ENCODE results near the gene GRIN2C. TPM values are rescaled to one million over a fixed set of nuclear protein-coding genes. Genes with fewer than 3 reads are reported as not detected.
A peak's percentile ranks its signal among the peaks of the same experiment; 100 is the strongest.

Gene GRIN2C
- total RNA-seq, 1 donor from 2014 or later = 0.02 TPM

DNA sequence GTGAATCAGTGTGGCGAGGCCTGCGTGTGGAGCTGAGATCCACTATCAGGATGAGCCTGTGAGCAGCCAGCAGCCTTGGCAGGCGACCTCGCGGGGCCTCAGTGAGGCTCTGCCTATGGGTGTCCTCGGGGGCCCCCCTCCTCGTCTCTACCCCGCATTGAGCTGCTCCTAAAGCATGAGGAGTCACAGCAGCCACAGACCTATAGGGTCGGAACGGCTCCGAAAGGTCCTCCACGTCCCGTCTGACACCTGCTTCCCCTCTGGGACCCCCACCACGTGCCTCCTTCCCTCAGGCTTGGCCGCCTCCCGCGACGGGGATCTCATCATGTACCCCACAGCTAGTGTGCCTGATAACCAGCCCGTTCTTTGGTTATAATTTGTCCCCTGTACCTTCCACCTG lies 28.8 kb downstream of the GRIN2C start:
- Mint-ChIP-seq H3K27ac (ENCODE audit: unreplicated experiment) (no peak overlapping the region), H3K36me3 (ENCODE audit: low read depth) (no peaks in the 10 kb centered on the region), H3K27me3 (ENCODE audit: low read depth) (no peaks in the 10 kb centered on the region), H3K4me1 (peaks cover 6% of the 10 kb centered on the region), H3K9me3 (no peaks in the 10 kb centered on the region), H3K4me3 (no peak overlapping the region)
- no peak for DNase-seq (ENCODE audit: low read depth, low spot score)
- TF ChIP-seq, protein P1, sequence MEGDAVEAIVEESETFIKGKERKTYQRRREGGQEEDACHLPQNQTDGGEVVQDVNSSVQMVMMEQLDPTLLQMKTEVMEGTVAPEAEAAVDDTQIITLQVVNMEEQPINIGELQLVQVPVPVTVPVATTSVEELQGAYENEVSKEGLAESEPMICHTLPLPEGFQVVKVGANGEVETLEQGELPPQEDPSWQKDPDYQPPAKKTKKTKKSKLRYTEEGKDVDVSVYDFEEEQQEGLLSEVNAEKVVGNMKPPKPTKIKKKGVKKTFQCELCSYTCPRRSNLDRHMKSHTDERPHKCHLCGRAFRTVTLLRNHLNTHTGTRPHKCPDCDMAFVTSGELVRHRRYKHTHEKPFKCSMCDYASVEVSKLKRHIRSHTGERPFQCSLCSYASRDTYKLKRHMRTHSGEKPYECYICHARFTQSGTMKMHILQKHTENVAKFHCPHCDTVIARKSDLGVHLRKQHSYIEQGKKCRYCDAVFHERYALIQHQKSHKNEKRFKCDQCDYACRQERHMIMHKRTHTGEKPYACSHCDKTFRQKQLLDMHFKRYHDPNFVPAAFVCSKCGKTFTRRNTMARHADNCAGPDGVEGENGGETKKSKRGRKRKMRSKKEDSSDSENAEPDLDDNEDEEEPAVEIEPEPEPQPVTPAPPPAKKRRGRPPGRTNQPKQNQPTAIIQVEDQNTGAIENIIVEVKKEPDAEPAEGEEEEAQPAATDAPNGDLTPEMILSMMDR (conservative IDR thresholded peaks at IDR 0.05) = no peak

DNA sequence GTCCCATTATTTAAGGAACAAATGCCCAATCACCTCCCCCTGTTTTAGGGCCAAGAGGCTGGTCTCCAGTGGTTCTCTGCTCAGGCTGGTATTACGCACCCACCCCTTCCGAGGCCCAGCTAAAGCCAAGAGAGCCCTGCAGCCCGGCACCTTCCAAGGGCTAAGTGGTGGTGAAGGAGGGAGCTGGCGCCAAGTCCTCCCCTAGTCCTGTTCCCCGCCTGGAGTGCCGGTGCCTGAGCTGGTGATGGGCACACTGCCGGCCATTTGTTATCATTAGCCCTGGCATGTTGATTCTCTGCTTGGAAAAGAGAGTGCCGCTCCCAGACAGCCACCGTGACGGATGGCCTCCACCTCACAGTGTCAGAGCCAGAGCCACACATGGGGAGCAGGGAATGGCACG lies 31.9 kb downstream of the GRIN2C start:
- H3K4me3 Mint-ChIP-seq = no peak overlapping the region
- H3K36me3 Mint-ChIP-seq (ENCODE audit: low read depth) = no peaks in the 10 kb centered on the region
- no peak for DNase-seq (ENCODE audit: low read depth, low spot score)
- no peaks in the 10 kb centered on the region for H3K9me3 Mint-ChIP-seq
- H3K4me1 Mint-ChIP-seq = no peaks in the 10 kb centered on the region
- H3K27me3 Mint-ChIP-seq (ENCODE audit: low read depth) = no peaks in the 10 kb centered on the region
- TF ChIP-seq, protein P1 (conservative IDR thresholded peaks at IDR 0.05) = no peak
- no peak overlapping the region for H3K27ac Mint-ChIP-seq (ENCODE audit: unreplicated experiment)

DNA sequence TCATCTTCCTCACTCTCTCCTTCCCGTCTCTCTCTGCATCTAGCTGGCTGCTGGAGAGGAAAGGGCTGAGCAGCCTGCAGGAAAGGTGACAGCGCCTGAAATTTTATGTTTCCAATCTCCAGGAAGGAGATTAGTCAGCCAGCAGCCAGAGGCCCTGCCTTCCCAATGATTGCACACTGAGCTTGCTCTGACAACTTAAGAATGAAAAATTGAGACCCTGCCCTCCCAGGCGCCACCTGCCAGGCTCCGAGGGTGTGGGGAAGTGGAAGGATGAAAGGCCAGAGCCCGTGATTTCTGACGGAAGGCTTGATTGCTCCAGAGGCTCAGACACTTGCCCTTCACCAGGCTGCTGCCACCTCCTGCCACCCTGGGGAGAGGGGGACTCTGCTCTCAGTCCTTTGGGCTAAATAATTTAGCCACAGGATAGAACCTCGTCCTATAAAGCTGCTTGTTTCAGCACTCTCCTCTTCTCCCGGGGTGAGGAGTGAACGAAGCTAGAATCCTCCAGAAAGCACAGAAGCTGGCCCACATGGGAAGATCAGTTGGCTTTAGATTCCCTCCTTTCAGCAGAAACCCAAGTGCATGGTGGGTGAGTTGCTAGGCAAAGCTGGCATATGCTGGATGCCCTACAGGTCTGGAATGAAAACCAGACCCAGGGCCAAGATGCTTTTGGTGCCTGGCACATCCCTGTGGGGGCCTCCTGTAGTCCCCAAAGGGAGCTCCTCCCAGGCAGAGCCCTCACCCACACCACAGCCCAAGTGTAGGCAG lies 33.5 kb downstream of the GRIN2C start:
- Mint-ChIP-seq H3K27me3 (ENCODE audit: low read depth) (no peaks in the 10 kb centered on the region), H3K4me3 (no peak overlapping the region), H3K36me3 (ENCODE audit: low read depth) (no peaks in the 10 kb centered on the region), H3K27ac (ENCODE audit: unreplicated experiment) (no peak overlapping the region), H3K9me3 (no peaks in the 10 kb centered on the region), H3K4me1 (peaks cover 4% of the 10 kb centered on the region)
- TF ChIP-seq, protein P1 (conservative IDR thresholded peaks at IDR 0.05) = no peak
- DNase-seq (ENCODE audit: low read depth, low spot score) = no peak

DNA sequence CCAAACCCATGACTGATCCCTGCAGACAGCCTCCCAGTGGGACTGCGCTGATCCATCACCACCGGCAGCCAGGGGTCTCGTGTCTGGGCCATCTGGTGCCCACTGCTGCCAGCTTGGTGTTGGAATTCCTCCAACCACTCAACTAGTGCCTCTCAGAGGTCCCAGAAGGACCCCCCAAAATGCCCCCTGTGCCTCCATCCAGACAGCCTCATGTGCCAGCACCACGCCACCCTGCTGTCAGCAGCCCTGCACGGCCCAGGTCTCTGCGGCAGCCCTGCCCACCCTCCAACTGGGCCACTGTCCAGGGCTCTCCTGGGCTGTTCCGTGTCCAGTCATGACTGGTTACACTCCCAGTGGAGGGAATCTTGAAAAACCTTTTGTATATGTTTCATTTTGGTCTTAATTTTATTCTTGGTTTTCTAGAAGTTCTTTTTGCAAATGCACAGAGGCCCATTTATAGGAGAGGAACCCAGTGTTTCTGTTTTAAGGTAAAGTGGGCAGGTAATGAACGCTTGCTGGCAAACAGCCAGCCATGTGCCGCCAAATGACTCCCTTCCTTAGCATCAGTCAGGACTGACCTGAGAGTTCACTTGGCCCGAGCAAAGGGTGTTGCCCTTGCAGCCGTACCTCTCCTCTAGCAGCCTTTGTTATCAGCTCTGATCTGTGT lies 34.6 kb downstream of the GRIN2C start:
- Mint-ChIP-seq H3K4me1 (peaks cover 4% of the 10 kb centered on the region), H3K36me3 (ENCODE audit: low read depth) (no peaks in the 10 kb centered on the region), H3K9me3 (no peaks in the 10 kb centered on the region), H3K4me3 (no peak overlapping the region), H3K27me3 (ENCODE audit: low read depth) (no peaks in the 10 kb centered on the region), H3K27ac (ENCODE audit: unreplicated experiment) (peak overlapping the region; percentile 43)
- TF ChIP-seq, protein P1 (conservative IDR thresholded peaks at IDR 0.05) = no peak
- no peak for DNase-seq (ENCODE audit: low read depth, low spot score)

DNA sequence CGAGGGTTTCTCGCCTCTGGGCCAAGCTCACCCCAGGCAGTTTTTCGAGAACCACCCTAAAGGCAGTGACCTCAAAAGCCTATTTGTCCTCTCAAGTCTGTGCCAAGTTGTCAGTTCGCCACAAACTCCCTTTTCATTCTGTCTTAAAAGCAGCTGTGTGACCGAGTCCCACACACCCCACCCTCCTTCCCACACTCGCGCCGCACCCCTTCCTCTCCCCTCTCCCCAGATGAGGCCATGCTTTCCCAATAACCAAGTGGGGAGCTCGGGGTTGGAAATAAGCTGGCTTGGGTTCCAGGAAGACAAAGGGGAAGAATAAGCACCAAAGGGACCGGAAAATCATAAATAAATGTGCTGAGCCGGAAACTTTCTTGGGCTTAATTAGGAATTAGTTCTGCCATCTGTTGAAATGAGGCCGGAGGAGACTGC lies 36.7 kb downstream of the GRIN2C start:
- TF ChIP-seq, protein P1 (conservative IDR thresholded peaks at IDR 0.05) = no peak
- no peak overlapping the region for H3K4me3 Mint-ChIP-seq
- no peak for DNase-seq (ENCODE audit: low read depth, low spot score)
- H3K9me3 Mint-ChIP-seq = no peaks in the 10 kb centered on the region
- no peaks in the 10 kb centered on the region for H3K27me3 Mint-ChIP-seq (ENCODE audit: low read depth)
- H3K27ac Mint-ChIP-seq (ENCODE audit: unreplicated experiment) = no peak overlapping the region
- peaks cover 6% of the 10 kb centered on the region for H3K4me1 Mint-ChIP-seq
- H3K36me3 Mint-ChIP-seq (ENCODE audit: low read depth) = no peaks in the 10 kb centered on the region
